ENCODE data around the gene MRPL36.
"Not testable (repeated sequence)": the region's sequence is repeated elsewhere in the genome, so short reads cannot be mapped to it uniquely, and the experiment has no call there.

Gene MRPL36

DNA sequence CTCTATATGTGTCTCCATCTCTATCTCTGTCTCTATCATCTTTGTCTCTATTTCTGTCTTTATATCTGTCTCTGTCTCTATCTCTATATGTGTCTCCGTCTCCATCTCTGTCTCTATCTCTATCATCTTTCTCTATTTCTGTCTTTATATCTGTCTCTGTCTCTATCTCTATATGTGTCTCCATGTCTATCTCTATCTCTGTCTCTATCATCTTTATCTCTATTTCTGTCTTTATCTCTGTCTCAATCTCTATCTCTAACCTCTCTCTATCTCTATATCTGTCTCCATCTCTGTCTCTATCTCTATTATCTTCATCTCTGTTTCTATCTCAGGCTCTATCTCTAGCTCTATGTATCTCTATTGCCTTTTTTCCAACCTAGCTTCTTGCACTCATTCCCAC lies 46.1 kb upstream of the MRPL36 start:
- Histone ChIP-seq H3K9me3 (ENCODE audit: control insufficient read depth, low read length) (no peaks in the 10 kb centered on the region), H2AK5ac (ENCODE audit: low read length, severe bottlenecking) (no peak overlapping the region), H3K27me3 (ENCODE audit: control insufficient read depth in 1 of 2, insufficient read depth in 1 of 2, low read length in 2 of 2) (peaks cover 40 to 74% of the 10 kb centered on the region in 2 experiments), H3K4ac (ENCODE audit: low read depth in 1 of 2, low read length in 2 of 2) (no peak overlapping the region), H2AFZ (ENCODE audit: low read depth, low read length) (no peak overlapping the region), H3K23ac (ENCODE audit: low read length in 2 of 2) (no peak overlapping the region), H4K8ac (ENCODE audit: low read length) (no peak overlapping the region), H2BK120ac (ENCODE audit: low read depth, low read length) (no peak overlapping the region), H2BK12ac (ENCODE audit: low read length in 2 of 2) (no peak overlapping the region), H3K4me2 (ENCODE audit: low read length, poor library complexity, severe bottlenecking) (no peak overlapping the region), H3K14ac (ENCODE audit: low read length in 2 of 2) (no peak overlapping the region), H3K79me1 (replicated peaks; ENCODE audit: low read length, poor library complexity, severe bottlenecking) (no peaks in the 10 kb centered on the region), H3K4me1 (ENCODE audit: control insufficient read depth, insufficient read depth, low read depth, low read length) (peaks cover 6% of the 10 kb centered on the region), H2BK15ac (ENCODE audit: low read depth, poor library complexity, severe bottlenecking) (no peak overlapping the region), H3K18ac (ENCODE audit: low read depth in 1 of 2, low read length in 2 of 2) (no peak overlapping the region), H3K9ac (ENCODE audit: low read length) (no peak overlapping the region), H3K4me3 (ENCODE audit: insufficient read depth in 1 of 2, low read depth in 1 of 2, low read length in 2 of 2) (no peak overlapping the region), H3K36me3 (ENCODE audit: control insufficient read depth in 1 of 2, insufficient read depth in 2 of 2, low read depth in 1 of 2, low read length in 2 of 2) (no peaks in the 10 kb centered on the region), H4K91ac (ENCODE audit: low read length) (no peak overlapping the region), H2BK5ac (ENCODE audit: low read depth, low read length, poor library complexity, severe bottlenecking) (no peak overlapping the region), H3K27ac (ENCODE audit: low read length, poor library complexity, severe bottlenecking) (no peak overlapping the region)
- WGBS: 93% methylated on average over 1 of the region's 1 CpG
- no peak for DNase-seq

DNA sequence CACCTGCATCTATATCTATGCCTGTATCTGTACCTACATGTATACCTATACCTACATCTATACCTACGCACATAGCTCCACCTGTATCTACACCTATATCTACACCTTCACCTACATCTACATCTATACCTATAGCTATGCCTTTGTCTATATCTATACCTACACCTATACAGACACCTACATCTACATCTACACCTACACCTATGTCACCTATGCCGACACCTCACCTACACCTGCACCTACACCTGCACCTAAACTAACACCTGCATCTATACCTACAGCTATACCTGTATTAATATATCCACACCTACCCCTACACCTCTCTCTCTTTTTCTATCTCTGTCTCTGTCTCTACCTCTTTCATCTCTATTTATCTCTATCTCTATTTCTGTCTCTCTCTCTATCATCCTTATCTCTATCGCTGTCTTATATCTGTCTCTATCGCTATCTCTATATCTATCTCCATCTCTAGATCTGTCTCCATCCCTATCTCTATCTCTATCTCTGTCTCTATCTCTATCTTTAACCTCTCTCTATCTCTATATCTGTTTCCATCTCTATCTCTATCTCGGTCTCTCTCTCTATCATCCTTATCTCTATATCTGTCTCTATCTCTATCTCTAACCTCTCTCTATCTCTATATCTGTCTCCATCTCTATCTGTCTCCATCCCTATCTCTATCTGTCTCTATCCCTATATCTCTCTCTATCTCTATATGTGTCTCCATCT lies 45.2 kb upstream of the MRPL36 start:
- H2AK5ac ChIP-seq (ENCODE audit: low read length, severe bottlenecking): no peak overlapping the region
- no peak overlapping the region for H3K4ac ChIP-seq (ENCODE audit: low read depth in 1 of 2, low read length in 2 of 2)
- no peak overlapping the region for H2BK5ac ChIP-seq (ENCODE audit: low read depth, low read length, poor library complexity, severe bottlenecking)
- no peaks in the 10 kb centered on the region for H3K36me3 ChIP-seq (ENCODE audit: control insufficient read depth in 1 of 2, insufficient read depth in 2 of 2, low read depth in 1 of 2, low read length in 2 of 2)
- no peak overlapping the region for H3K27ac ChIP-seq (ENCODE audit: low read length, poor library complexity, severe bottlenecking)
- no peak overlapping the region for H3K4me3 ChIP-seq (ENCODE audit: insufficient read depth in 1 of 2, low read depth in 1 of 2, low read length in 2 of 2)
- no peak overlapping the region for H3K14ac ChIP-seq (ENCODE audit: low read length in 2 of 2)
- H4K8ac ChIP-seq (ENCODE audit: low read length): no peak overlapping the region
- H3K4me2 ChIP-seq (ENCODE audit: low read length, poor library complexity, severe bottlenecking): no peak overlapping the region
- H4K91ac ChIP-seq (ENCODE audit: low read length): no peak overlapping the region
- H3K27me3 ChIP-seq (ENCODE audit: control insufficient read depth in 1 of 2, insufficient read depth in 1 of 2, low read length in 2 of 2): peaks cover 37 to 73% of the 10 kb centered on the region in 2 experiments
- no peak overlapping the region for H2BK15ac ChIP-seq (ENCODE audit: low read depth, poor library complexity, severe bottlenecking)
- H2BK12ac ChIP-seq (ENCODE audit: low read length in 2 of 2): no peak overlapping the region
- H2AFZ ChIP-seq (ENCODE audit: low read depth, low read length): no peak overlapping the region
- DNase-seq: no peak
- H3K9me3 ChIP-seq (ENCODE audit: control insufficient read depth, low read length): no peaks in the 10 kb centered on the region
- H3K79me1 ChIP-seq (replicated peaks; ENCODE audit: low read length, poor library complexity, severe bottlenecking): no peaks in the 10 kb centered on the region
- no peak overlapping the region for H3K9ac ChIP-seq (ENCODE audit: low read length)
- no peak overlapping the region for H3K18ac ChIP-seq (ENCODE audit: low read depth in 1 of 2, low read length in 2 of 2)
- H2BK120ac ChIP-seq (ENCODE audit: low read depth, low read length): no peak overlapping the region
- 92% methylated on average over 5 of the region's 5 CpGs for WGBS
- H3K23ac ChIP-seq (ENCODE audit: low read length in 2 of 2): no peak overlapping the region
- H3K4me1 ChIP-seq (ENCODE audit: control insufficient read depth, insufficient read depth, low read depth, low read length): peaks cover 6% of the 10 kb centered on the region

DNA sequence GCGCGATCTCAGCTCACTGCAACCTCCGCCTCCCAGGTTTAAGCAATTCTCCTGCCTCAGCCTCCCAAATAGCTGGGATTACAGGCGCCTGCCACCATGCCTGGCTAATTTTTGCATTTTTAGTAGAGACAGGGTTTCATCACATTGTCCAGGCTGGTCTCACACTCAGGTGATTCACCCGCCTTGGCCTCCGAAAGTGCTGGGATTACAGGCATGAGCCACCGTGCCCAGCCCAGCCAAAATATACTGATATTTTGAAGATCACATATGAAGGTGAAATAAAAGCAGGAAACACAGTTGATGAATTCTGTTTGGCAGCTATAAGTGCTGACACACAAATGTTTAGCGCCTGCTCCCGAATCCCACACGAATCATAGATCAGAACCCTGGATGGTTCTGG lies 44.1 kb upstream of the MRPL36 start:
- H3K4me1 ChIP-seq (ENCODE audit: control insufficient read depth, insufficient read depth, low read depth, low read length); H3K4me2 ChIP-seq (ENCODE audit: low read length, poor library complexity, severe bottlenecking); H4K8ac ChIP-seq (ENCODE audit: low read length); H3K9ac ChIP-seq (ENCODE audit: low read length); H3K36me3 ChIP-seq (ENCODE audit: control insufficient read depth in 1 of 2, insufficient read depth in 2 of 2, low read depth in 1 of 2, low read length in 2 of 2); H3K23ac ChIP-seq (ENCODE audit: low read length in 2 of 2); H3K4me3 ChIP-seq (ENCODE audit: insufficient read depth in 1 of 2, low read depth in 1 of 2, low read length in 2 of 2); H2AK5ac ChIP-seq (ENCODE audit: low read length, severe bottlenecking); H2BK5ac ChIP-seq (ENCODE audit: low read depth, low read length, poor library complexity, severe bottlenecking); H2BK15ac ChIP-seq (ENCODE audit: low read depth, poor library complexity, severe bottlenecking); H3K18ac ChIP-seq (ENCODE audit: low read depth in 1 of 2, low read length in 2 of 2); H3K79me1 ChIP-seq (replicated peaks; ENCODE audit: low read length, poor library complexity, severe bottlenecking); H3K14ac ChIP-seq (ENCODE audit: low read length in 2 of 2); H2AFZ ChIP-seq (ENCODE audit: low read depth, low read length); H2BK12ac ChIP-seq (ENCODE audit: low read length in 2 of 2); H4K91ac ChIP-seq (ENCODE audit: low read length); H3K4ac ChIP-seq (ENCODE audit: low read depth in 1 of 2, low read length in 2 of 2); DNase-seq; H3K27ac ChIP-seq (ENCODE audit: low read length, poor library complexity, severe bottlenecking); H3K9me3 ChIP-seq (ENCODE audit: control insufficient read depth, low read length); H2BK120ac ChIP-seq (ENCODE audit: low read depth, low read length): not testable (repeated sequence)
- 89% methylated on average over 10 of the region's 10 CpGs for WGBS
- H3K27me3 ChIP-seq (ENCODE audit: control insufficient read depth in 1 of 2, insufficient read depth in 1 of 2, low read length in 2 of 2): peaks cover 32 to 73% of the 10 kb centered on the region in 2 experiments

DNA sequence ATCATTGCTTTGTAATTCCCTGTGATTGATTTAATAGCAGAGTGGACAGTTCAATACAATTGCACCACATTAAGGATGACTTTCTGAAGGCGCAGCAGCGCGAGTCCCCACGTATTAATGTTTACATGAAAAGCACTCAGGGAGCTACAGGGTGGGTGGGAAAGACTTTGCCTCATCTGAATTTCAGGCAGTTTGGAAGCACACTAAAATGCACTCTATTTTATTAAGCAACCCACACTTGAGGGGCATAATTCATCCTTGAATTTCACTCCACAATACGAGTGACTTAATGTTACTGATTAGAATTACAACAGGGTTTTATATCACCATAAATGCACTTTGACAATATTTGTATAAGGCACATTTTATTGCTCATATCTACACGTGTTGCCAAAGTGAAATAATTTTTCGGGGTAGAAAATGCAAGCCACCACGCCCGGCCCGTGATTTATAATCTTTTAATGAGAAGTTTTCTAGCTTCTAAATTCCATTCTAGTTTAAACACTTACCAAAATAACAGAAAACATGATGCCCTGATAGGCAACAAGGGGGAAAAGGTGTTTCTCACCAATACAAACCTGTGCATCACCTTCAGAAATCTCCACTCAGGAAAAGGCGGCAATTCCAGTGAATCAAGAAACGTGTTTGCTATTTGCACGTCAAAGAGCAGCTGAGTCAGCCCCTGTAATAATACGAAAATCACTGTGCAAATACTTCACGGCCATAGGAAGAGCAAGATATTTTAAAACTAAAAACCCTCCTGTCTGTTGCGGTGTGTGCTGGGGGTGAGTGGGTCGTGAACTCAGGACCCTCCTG lies 42.6 kb upstream of the MRPL36 start:
- no peak overlapping the region for H3K27ac ChIP-seq (ENCODE audit: low read length, poor library complexity, severe bottlenecking)
- H4K8ac ChIP-seq (ENCODE audit: low read length): no peak overlapping the region
- H2BK5ac ChIP-seq (ENCODE audit: low read depth, low read length, poor library complexity, severe bottlenecking): no peak overlapping the region
- H4K91ac ChIP-seq (ENCODE audit: low read length): no peak overlapping the region
- H2BK15ac ChIP-seq (ENCODE audit: low read depth, poor library complexity, severe bottlenecking): no peak overlapping the region
- no peak overlapping the region for H3K4ac ChIP-seq (ENCODE audit: low read depth in 1 of 2, low read length in 2 of 2)
- no peaks in the 10 kb centered on the region for H3K79me1 ChIP-seq (replicated peaks; ENCODE audit: low read length, poor library complexity, severe bottlenecking)
- peaks cover 21 to 76% of the 10 kb centered on the region in 2 experiments for H3K27me3 ChIP-seq (ENCODE audit: control insufficient read depth in 1 of 2, insufficient read depth in 1 of 2, low read length in 2 of 2)
- WGBS: 90% methylated on average over 15 of the region's 17 CpGs
- H3K9me3 ChIP-seq (ENCODE audit: control insufficient read depth, low read length): no peaks in the 10 kb centered on the region
- no peaks in the 10 kb centered on the region for H3K36me3 ChIP-seq (ENCODE audit: control insufficient read depth in 1 of 2, insufficient read depth in 2 of 2, low read depth in 1 of 2, low read length in 2 of 2)
- H3K4me1 ChIP-seq (ENCODE audit: control insufficient read depth, insufficient read depth, low read depth, low read length): peaks cover 6% of the 10 kb centered on the region
- H3K23ac ChIP-seq (ENCODE audit: low read length in 2 of 2): no peak overlapping the region
- no peak overlapping the region for H3K14ac ChIP-seq (ENCODE audit: low read length in 2 of 2)
- H3K4me2 ChIP-seq (ENCODE audit: low read length, poor library complexity, severe bottlenecking): no peak overlapping the region
- no peak overlapping the region for H2BK120ac ChIP-seq (ENCODE audit: low read depth, low read length)
- H3K9ac ChIP-seq (ENCODE audit: low read length): no peak overlapping the region
- no peak overlapping the region for H2AFZ ChIP-seq (ENCODE audit: low read depth, low read length)
- H3K4me3 ChIP-seq (ENCODE audit: insufficient read depth in 1 of 2, low read depth in 1 of 2, low read length in 2 of 2): no peak overlapping the region
- H2BK12ac ChIP-seq (ENCODE audit: low read length in 2 of 2): no peak overlapping the region
- H2AK5ac ChIP-seq (ENCODE audit: low read length, severe bottlenecking): no peak overlapping the region
- DNase-seq: no peak
- no peak overlapping the region for H3K18ac ChIP-seq (ENCODE audit: low read depth in 1 of 2, low read length in 2 of 2)

Measured in mesenchymal stem cell (in vitro differentiated cells and primary cell).